SU-DHL-6 (cell line): Measurements from ENCODE around the gene SMAD2.
"Not testable (repeated sequence)": the region's sequence is repeated elsewhere in the genome, so short reads cannot be mapped to it uniquely, and the experiment has no call there.

Experiments used
- H2AFZ ChIP-seq: fragments of 200-600 bp; sonication (generic); 2 replicates; pipeline ENCODE4 v1.6.1; 2014; ENCODE audit warnings: low read depth, mild to moderate bottlenecking, moderate library complexity, mixed read lengths, antibody characterized with exemption, low read length; ENCODE audit not compliant: severe bottlenecking
- H3F3A ChIP-seq: fragments of 200-600 bp; shearing (Covaris generic); 2 replicates; pipeline ENCODE4 v1.6.0; 2016; ENCODE audit warnings: antibody characterized with exemption, mild to moderate bottlenecking; ENCODE audit not compliant: insufficient read depth
- H3K27ac ChIP-seq: fragments of 200-600 bp; sonication (generic); 2 replicates; pipeline ENCODE4 v1.5.1; 2016; ENCODE audit warnings: low read depth, mild to moderate bottlenecking, low read length, moderate library complexity, mixed read lengths
- H3K27me3 ChIP-seq: fragments of 200-600 bp; sonication (generic), shearing (Covaris generic); 2 replicates; pipeline ENCODE4 v1.6.0; 2014; ENCODE audit warnings: mild to moderate bottlenecking, low read length
- H3K36me3 ChIP-seq: fragments of 200-600 bp; sonication (generic); 2 replicates; pipeline ENCODE4 v1.6.1; 2014; ENCODE audit warnings: mild to moderate bottlenecking, low read length, mixed read lengths
- H3K4me2 ChIP-seq: fragments of 300-600, 200-600 bp; shearing (Covaris generic), sonication (generic); 2 replicates; pipeline ENCODE4 v1.6.0; 2014; ENCODE audit warnings: low read length, low read depth, mild to moderate bottlenecking; ENCODE audit not compliant: poor library complexity, severe bottlenecking
- H3K4me3 ChIP-seq: fragments of 200-600 bp; sonication (generic); 2 replicates; pipeline ENCODE4 v1.5.1; 2014; ENCODE audit warnings: antibody characterized with exemption, low read length, mild to moderate bottlenecking, mixed read lengths; ENCODE audit not compliant: insufficient read depth, poor library complexity, severe bottlenecking
- H3K79me2 ChIP-seq: fragments of 200-600 bp; sonication (generic); 2 replicates; pipeline ENCODE4 v1.6.1; 2014; ENCODE audit warnings: mild to moderate bottlenecking, low read length, moderate library complexity; ENCODE audit not compliant: insufficient read depth
- H3K9ac ChIP-seq: fragments of 200-600 bp; sonication (generic); 2 replicates; pipeline ENCODE4 v1.7.0; 2014; ENCODE audit warnings: mild to moderate bottlenecking, low read length
- H3K9me2 ChIP-seq: fragments of 200-600 bp; sonication (generic); replicated peaks from 2 replicates; pipeline ENCODE4 v1.6.1; 2014; ENCODE audit warnings: low read length; ENCODE audit not compliant: insufficient read depth
- H3K9me3 ChIP-seq: fragments of 200-600 bp; sonication (generic); 2 replicates; pipeline ENCODE4 v1.6.1; 2014; ENCODE audit warnings: low read length, mixed read lengths; ENCODE audit not compliant: insufficient read depth
- H4K20me1 ChIP-seq: fragments of 200-600 bp; sonication (generic); 2 replicates; pipeline ENCODE4 v1.6.1; 2014; ENCODE audit warnings: low read depth, mild to moderate bottlenecking, antibody characterized with exemption, low read length, moderate library complexity, mixed read lengths
- EZH2phosphoT487 ChIP-seq: fragments of 200-600 bp; sonication (generic), shearing (Covaris generic); conservative IDR thresholded peaks from 2 replicates; pipeline ENCODE4 v1.6.1; 2018; ENCODE audit warnings: mild to moderate bottlenecking, antibody characterized with exemption, low read length, moderate library complexity, mixed read lengths
- TF ChIP-seq, protein P1 (sequence below): fragments of 200-600 bp; sonication (generic); IDR thresholded peaks from one replicate; pipeline ENCODE4 v1.5.1; 2017; ENCODE audit warnings: antibody characterized with exemption, mild to moderate bottlenecking, low read length, moderate library complexity; ENCODE audit not compliant: insufficient read depth, poor library complexity, severe bottlenecking

The SMAD2 gene

GRCh38 chr18:47771922-47772321 lies 158.5 kb downstream of the SMAD2 start:
- Histone ChIP-seq H3K79me2 (no peaks in the 10 kb centered on the region), H3K27me3 (no peaks in the 10 kb centered on the region), H3K4me2 (no peak overlapping the region), H4K20me1 (no peaks in the 10 kb centered on the region), H3K36me3 (no peaks in the 10 kb centered on the region), H3K27ac (no peak overlapping the region), H3K9ac (no peak overlapping the region), H3K9me2 (no peaks in the 10 kb centered on the region), H3K4me3 (no peak overlapping the region), H2AFZ (no peak overlapping the region), H3K9me3 (no peaks in the 10 kb centered on the region), H3F3A (no peaks in the 10 kb centered on the region)
- TF ChIP-seq EZH2phosphoT487, result no peak
- TF ChIP-seq, protein P1, sequence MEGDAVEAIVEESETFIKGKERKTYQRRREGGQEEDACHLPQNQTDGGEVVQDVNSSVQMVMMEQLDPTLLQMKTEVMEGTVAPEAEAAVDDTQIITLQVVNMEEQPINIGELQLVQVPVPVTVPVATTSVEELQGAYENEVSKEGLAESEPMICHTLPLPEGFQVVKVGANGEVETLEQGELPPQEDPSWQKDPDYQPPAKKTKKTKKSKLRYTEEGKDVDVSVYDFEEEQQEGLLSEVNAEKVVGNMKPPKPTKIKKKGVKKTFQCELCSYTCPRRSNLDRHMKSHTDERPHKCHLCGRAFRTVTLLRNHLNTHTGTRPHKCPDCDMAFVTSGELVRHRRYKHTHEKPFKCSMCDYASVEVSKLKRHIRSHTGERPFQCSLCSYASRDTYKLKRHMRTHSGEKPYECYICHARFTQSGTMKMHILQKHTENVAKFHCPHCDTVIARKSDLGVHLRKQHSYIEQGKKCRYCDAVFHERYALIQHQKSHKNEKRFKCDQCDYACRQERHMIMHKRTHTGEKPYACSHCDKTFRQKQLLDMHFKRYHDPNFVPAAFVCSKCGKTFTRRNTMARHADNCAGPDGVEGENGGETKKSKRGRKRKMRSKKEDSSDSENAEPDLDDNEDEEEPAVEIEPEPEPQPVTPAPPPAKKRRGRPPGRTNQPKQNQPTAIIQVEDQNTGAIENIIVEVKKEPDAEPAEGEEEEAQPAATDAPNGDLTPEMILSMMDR, result no peak

DNA sequence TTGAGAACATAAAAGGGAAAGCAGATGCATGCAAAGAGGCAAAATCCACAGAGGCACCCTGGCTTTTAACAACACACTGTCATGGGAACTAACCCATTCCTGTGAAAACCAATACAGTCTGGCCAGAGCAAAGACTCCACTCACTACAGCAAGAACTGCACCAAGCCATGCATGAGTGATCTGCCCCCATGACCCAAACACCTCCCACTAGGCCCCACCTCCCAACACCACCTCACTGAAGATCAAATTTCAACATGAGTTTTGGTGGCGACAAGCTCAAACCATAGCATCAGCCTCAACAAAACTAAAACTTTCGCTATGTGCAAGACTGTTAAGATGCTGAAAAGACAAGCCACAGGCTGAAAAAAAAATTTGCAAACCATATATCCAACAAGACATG lies 162.8 kb downstream of the SMAD2 start:
- H2AFZ ChIP-seq, result no peak overlapping the region
- TF ChIP-seq, protein P1, result no peak
- no peak for TF ChIP-seq EZH2phosphoT487
- H3K9ac ChIP-seq, result no peak overlapping the region
- H3K27ac ChIP-seq, result no peak overlapping the region
- H3K9me3 ChIP-seq, result no peaks in the 10 kb centered on the region
- H3K4me3 ChIP-seq, result no peak overlapping the region
- H4K20me1 ChIP-seq, result no peaks in the 10 kb centered on the region
- H3K4me2 ChIP-seq, result no peak overlapping the region
- H3K27me3 ChIP-seq, result no peaks in the 10 kb centered on the region
- no peaks in the 10 kb centered on the region for H3K36me3 ChIP-seq
- H3F3A ChIP-seq, result no peaks in the 10 kb centered on the region
- H3K79me2 ChIP-seq, result no peaks in the 10 kb centered on the region
- H3K9me2 ChIP-seq, result no peaks in the 10 kb centered on the region

- H3K9me3 ChIP-seq, H3K4me2 ChIP-seq, H3K79me2 ChIP-seq, H2AFZ ChIP-seq, H3K4me3 ChIP-seq, H4K20me1 ChIP-seq, H3F3A ChIP-seq, H3K9me2 ChIP-seq, H3K27ac ChIP-seq, H3K27me3 ChIP-seq, H3K9ac ChIP-seq, H3K36me3 ChIP-seq: not testable (repeated sequence)
Observed at GRCh38 chr18:47767198-47767597, 163.3 kb downstream of the SMAD2 start.
